Measurements from ENCODE around the gene DEDD2.

DNA sequence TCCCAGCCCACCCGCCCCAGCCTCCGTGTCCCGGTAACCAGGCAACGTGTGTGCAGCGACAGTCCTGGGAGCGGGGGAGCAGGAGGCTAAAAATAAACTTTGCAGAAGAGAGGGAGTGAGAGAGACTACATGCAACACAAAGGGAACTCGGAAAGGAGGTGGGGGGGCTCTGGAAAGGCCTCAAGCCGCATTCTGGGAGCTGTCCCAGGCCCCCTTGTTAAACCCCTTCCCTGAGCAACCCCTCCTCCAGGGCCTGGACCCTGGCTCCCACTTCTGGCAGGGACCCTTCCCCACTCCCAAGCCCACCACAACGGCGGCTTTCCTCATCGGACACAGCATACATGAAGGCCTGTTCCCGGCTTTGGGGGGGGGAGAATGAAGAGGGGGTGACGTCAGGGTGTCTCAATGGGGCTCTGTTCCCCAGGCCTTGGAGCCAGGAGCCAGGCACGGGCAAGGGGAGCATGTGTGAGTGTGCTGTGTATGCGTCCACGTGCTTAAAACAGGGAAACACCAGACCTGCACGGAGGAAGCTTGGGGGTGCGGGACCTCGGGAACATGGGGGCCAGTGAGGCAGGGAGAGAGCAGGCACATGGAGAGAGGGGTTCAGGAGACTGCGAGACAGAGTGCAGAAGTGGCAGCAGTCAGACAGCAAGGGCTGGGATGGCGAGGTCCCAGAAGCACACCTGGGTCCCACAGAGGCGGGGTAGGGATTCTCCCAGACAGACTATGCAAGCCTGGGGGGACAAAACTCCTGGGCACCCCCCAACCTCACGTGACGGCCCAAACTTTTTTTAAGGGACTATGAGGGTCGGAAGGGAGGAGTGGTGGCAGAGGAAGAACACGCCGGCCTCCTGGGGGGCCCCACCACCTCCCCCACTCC lies 35.1 kb upstream of the DEDD2 start:
- no peak for TF ChIP-seq SIN3A (IDR thresholded peaks at IDR 0.05; ENCODE audit: low read depth)
- TF ChIP-seq JUND (IDR thresholded peaks at IDR 0.05) = no peak
- TF ChIP-seq, protein P1, sequence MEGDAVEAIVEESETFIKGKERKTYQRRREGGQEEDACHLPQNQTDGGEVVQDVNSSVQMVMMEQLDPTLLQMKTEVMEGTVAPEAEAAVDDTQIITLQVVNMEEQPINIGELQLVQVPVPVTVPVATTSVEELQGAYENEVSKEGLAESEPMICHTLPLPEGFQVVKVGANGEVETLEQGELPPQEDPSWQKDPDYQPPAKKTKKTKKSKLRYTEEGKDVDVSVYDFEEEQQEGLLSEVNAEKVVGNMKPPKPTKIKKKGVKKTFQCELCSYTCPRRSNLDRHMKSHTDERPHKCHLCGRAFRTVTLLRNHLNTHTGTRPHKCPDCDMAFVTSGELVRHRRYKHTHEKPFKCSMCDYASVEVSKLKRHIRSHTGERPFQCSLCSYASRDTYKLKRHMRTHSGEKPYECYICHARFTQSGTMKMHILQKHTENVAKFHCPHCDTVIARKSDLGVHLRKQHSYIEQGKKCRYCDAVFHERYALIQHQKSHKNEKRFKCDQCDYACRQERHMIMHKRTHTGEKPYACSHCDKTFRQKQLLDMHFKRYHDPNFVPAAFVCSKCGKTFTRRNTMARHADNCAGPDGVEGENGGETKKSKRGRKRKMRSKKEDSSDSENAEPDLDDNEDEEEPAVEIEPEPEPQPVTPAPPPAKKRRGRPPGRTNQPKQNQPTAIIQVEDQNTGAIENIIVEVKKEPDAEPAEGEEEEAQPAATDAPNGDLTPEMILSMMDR (IDR thresholded peaks at IDR 0.05 in 2 of 3, conservative IDR thresholded peaks at IDR 0.05 in 1 of 3; ENCODE audit: borderline replicate concordance in 1 of 3, insufficient read depth in 1 of 3, low read depth in 2 of 3, low read length in 2 of 3) = no peak
- TF ChIP-seq, protein P2, sequence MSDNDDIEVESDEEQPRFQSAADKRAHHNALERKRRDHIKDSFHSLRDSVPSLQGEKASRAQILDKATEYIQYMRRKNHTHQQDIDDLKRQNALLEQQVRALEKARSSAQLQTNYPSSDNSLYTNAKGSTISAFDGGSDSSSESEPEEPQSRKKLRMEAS (IDR thresholded peaks at IDR 0.05) = no peak
- no peak for TF ChIP-seq EZH2 (IDR thresholded peaks at IDR 0.05)
- TF ChIP-seq, protein P3, sequence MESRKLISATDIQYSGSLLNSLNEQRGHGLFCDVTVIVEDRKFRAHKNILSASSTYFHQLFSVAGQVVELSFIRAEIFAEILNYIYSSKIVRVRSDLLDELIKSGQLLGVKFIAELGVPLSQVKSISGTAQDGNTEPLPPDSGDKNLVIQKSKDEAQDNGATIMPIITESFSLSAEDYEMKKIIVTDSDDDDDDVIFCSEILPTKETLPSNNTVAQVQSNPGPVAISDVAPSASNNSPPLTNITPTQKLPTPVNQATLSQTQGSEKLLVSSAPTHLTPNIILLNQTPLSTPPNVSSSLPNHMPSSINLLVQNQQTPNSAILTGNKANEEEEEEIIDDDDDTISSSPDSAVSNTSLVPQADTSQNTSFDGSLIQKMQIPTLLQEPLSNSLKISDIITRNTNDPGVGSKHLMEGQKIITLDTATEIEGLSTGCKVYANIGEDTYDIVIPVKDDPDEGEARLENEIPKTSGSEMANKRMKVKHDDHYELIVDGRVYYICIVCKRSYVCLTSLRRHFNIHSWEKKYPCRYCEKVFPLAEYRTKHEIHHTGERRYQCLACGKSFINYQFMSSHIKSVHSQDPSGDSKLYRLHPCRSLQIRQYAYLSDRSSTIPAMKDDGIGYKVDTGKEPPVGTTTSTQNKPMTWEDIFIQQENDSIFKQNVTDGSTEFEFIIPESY (IDR thresholded peaks at IDR 0.05; ENCODE audit: extremely low read depth, insufficient replicate concordance, low read length) = no peak
- no peak for TF ChIP-seq POLR2A (IDR thresholded peaks at IDR 0.05; ENCODE audit: borderline replicate concordance, extremely low read depth, insufficient read depth, insufficient read length)
- TF ChIP-seq EZH2phosphoT487 (IDR thresholded peaks at IDR 0.05; ENCODE audit: borderline replicate concordance) = no peak
- TF ChIP-seq FOSL1 (IDR thresholded peaks at IDR 0.05; ENCODE audit: low read depth) = no peak
- TF ChIP-seq RAD21 (IDR thresholded peaks at IDR 0.05; ENCODE audit: low read depth) = no peak
- no peak for TF ChIP-seq POLR2AphosphoS5 (IDR thresholded peaks at IDR 0.05; ENCODE audit: low read depth, low read length)
- TF ChIP-seq ZNF274 (IDR thresholded peaks at IDR 0.05; ENCODE audit: low read depth, low read length) = no peak
- TF ChIP-seq YY1 (IDR thresholded peaks at IDR 0.05; ENCODE audit: extremely low read depth, insufficient replicate concordance, low read depth, low read length) = no peak
- no peak for TF ChIP-seq EGR1 (IDR thresholded peaks at IDR 0.05; ENCODE audit: low read depth)
